Colonic mucosa (tissue), 4 donors: ENCODE data around the gene ATP13A2. TPM values are rescaled to one million over a fixed set of nuclear protein-coding genes. Genes with fewer than 3 reads are reported as not detected.

Experiments used
- DNase-seq: peaks from one replicate; pipeline ENCODE4 v3.0.0-alpha.2; 2020
- H3K27ac ChIP-seq: fragments of 200-600 bp; one replicate; pipeline ENCODE4 v1.8.0; 2021
- H3K27me3 ChIP-seq: fragments of 200-600 bp; one replicate; pipeline ENCODE4 v1.8.0; 2021
- H3K36me3 ChIP-seq: fragments of 200-600 bp; one replicate; pipeline ENCODE4 v1.8.0; 2021
- H3K4me1 ChIP-seq: fragments of 200-600 bp; one replicate; pipeline ENCODE4 v1.8.0; 2021; ENCODE audit warnings: mild to moderate bottlenecking
- H3K4me3 ChIP-seq: fragments of 200-600 bp; one replicate; pipeline ENCODE4 v1.8.0; 2021
- H3K9ac ChIP-seq, 2 donors: one replicate each; pipeline ENCODE4 v1.7.0; 2013; ENCODE audit warnings: control low read depth in 2 of 2, low read depth in 2 of 2, low read length in 2 of 2
- H3K9me3 ChIP-seq: fragments of 200-600 bp; one replicate; pipeline ENCODE4 v1.8.0; 2021
- intact Hi-C: fragments of 100-400 bp; cut with DNase I; formaldehyde crosslinking; loops from one replicate; pipeline ENCODE4 v1.14.1; 2022
- total RNA-seq, 2 donors: library from RNA; stranded (reverse); fragmentation: NEBNext Ultra II Directional in 1 of 2; extraction: Animal tissue kit (Norgen Biotek cat#: 25700) in 1 of 2; gene quantifications; one replicate each; pipeline ENCODE4 v1.2.1, GENCODE V29; 2021
- TF ChIP-seq, protein P1 (sequence below): fragments of 200-600 bp; IDR thresholded peaks from one replicate; pipeline ENCODE4 v1.8.0; 2022; ENCODE audit warnings: antibody characterized with exemption, mild to moderate bottlenecking
- donor health status: healthy.
- donor health status: DM: no; HTN: no; CAD: no.
- donor health status: DM: no; HTN: no; CAD: no.

ATP13A2 gene
- total RNA-seq, 2 donors from 2014 or later = 55.3 to 111 TPM

DNA sequence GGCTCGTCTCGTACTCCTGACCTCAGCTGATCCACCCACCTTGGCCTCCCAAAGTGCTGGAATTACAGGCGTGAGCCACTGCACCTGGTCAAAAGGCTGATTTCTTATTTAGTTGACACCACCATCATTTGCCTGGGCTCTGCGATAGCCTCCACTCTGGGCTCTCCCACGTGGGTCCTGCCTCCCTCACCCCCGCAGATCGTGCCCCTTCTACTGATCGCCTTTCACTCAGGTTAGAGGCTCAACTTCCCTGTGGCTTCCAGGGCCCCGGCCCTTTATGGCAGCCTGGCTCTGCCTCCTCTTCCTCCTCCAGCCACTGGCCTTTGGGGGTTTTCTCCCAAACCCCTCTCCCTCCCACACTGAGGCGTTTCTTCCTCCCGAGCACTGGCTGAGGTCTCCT is 28.8 kb downstream of the ATP13A2 start:
- TF ChIP-seq, protein P1, sequence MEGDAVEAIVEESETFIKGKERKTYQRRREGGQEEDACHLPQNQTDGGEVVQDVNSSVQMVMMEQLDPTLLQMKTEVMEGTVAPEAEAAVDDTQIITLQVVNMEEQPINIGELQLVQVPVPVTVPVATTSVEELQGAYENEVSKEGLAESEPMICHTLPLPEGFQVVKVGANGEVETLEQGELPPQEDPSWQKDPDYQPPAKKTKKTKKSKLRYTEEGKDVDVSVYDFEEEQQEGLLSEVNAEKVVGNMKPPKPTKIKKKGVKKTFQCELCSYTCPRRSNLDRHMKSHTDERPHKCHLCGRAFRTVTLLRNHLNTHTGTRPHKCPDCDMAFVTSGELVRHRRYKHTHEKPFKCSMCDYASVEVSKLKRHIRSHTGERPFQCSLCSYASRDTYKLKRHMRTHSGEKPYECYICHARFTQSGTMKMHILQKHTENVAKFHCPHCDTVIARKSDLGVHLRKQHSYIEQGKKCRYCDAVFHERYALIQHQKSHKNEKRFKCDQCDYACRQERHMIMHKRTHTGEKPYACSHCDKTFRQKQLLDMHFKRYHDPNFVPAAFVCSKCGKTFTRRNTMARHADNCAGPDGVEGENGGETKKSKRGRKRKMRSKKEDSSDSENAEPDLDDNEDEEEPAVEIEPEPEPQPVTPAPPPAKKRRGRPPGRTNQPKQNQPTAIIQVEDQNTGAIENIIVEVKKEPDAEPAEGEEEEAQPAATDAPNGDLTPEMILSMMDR = no peak
- no peak for DNase-seq
- Histone ChIP-seq H3K36me3 (no peaks in the 10 kb centered on the region), H3K27ac (no peak overlapping the region), H3K4me1 (no peaks in the 10 kb centered on the region), H3K27me3 (peaks cover 11% of the 10 kb centered on the region), H3K9ac (no peak overlapping the region), H3K9me3 (no peaks in the 10 kb centered on the region), H3K4me3 (no peak overlapping the region)
- intact Hi-C loops = no loop called here

DNA sequence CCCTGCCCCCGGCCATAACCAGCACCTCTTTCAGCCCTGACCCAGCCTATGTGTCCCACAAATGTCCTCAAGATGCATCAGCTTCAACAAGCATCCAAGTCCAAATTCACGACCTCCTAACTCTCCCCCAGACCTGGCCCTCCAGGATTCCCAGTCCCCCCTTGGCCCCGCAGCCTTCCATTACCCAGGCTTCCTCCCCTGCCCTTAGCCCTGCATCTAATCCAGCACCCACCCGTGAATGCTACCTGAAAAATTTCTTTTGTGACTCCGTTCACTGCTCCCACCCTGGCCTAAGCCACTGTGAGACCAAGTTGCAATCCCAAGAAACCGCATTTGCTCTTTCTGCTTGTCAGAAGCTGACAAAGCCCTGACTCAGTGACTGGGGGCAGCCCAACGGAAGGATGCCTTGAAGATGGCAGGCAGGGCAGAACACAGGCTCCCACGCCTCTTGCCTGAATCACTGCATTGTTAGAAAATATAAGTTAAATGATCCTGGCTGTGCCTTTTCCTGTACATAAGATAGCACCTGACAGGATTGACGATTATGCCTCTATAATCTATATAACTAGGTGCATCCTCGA is 30.4 kb downstream of the ATP13A2 start:
- no peak overlapping the region for H3K4me3 ChIP-seq
- no peaks in the 10 kb centered on the region for H3K4me1 ChIP-seq
- H3K9me3 ChIP-seq = no peaks in the 10 kb centered on the region
- no peak overlapping the region for H3K9ac ChIP-seq
- H3K27me3 ChIP-seq = peaks cover 11% of the 10 kb centered on the region
- intact Hi-C loops = no loop called here
- no peak overlapping the region for H3K27ac ChIP-seq
- TF ChIP-seq, protein P1 = no peak
- H3K36me3 ChIP-seq = no peaks in the 10 kb centered on the region
- no peak for DNase-seq

DNA sequence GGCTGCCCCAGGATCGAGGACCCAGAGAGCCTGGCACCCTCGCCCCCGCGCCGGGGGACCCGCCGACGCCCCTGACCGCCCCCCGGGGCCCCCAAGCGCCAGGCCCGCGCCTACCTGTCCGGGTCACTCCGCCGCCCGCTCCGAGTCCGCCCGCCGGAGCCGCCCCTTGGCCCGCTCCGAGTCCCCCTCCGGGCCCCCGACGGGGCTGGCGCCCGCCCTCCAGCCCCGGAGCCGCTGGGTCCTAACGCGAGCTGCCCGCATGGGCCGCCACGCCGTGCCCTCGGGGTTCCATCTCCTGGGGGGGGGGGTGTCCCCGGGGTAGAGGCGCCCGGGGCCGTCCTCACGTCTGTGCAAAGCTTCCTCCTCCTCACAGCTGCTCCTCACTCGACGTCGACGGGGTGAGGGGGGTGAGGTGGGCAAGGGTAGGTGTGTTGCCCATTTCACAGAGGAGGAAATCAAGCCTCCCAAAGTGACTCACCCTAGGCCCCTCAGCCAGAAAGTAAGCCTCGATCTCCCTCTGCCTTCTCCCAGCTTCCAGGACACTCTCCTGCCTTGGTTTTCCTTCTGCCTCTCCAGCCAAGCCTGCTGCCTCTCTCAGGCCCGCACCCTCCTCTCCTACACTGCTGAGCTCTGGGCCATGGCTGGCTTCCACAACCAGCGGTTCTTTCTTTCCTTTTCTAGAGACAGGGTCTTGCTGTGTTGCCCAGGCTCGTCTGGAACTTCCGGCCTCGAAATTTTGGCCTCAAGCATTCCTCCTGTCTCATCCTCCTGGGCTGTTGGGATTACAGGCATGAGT is 31.1 kb downstream of the ATP13A2 start, which contains the start of gene MFAP2:
Gene MFAP2, minus strand, starts transcription at position 148 of the 796 bp plus-strand sequence. CDS start 2,347 bp downstream, outside the sequence.
- Histone ChIP-seq H3K9me3 (no peaks in the 10 kb centered on the region), H3K36me3 (no peaks in the 10 kb centered on the region), H3K27me3 (peaks cover 11% of the 10 kb centered on the region), H3K4me1 (no peaks in the 10 kb centered on the region), H3K9ac (peak within 1 kb of the TSS in 1 of 2 donors; percentile 24), H3K4me3 (peak within 1 kb of the TSS; percentile 20), H3K27ac (peak within 1 kb of the TSS; percentile 28)
- TF ChIP-seq, protein P1 = no peak
- intact Hi-C loops = no loop called here
- DNase-seq = no peak

DNA sequence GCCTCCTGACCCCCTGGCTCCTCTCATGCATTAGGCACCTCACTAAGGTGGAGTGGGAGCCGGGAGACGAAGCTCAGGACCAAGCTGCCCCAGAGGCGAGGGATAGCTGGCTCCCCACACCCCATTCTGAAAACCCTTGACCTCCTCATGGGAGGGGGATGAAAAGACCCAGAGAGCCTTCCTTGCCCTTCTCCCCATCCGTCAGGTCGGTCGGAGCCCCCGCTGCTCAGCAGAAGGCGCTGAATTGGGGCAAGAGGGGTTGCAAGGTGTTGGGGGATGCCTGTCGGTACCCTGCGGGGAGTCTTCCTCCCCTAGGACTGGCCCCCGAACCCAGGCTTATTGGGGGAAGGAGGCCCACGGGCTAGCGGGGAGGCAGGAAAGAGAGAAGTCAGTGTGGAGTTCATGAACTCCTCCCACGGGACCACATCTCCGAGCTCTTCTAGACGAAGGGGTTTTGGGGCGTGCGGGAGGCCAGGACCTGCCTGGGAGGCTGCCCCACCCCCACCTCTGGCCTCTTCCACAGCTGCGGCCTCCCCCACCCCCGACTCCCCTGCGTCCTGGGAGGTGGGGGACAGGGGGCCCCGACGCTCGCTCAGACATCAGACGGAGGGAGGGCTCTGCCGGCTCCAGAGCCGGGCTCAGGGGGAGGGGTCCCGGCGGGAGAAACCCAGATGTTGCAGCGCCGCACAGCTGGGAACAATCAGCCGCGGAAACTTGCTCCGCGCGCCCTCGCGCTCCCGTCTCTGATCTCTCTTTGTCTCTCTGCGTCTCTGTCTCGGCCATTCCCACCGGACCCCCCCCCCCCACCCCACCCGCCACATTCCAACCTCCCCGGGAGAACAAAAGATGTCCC is 32.0 kb downstream of the ATP13A2 start:
- Histone ChIP-seq H3K9me3 (no peaks in the 10 kb centered on the region), H3K27ac (peak overlapping the region; percentile 28), H3K36me3 (no peaks in the 10 kb centered on the region), H3K4me1 (no peaks in the 10 kb centered on the region), H3K4me3 (peak overlapping the region; percentile 20), H3K9ac (no peak overlapping the region), H3K27me3 (peaks cover 11% of the 10 kb centered on the region)
- TF ChIP-seq, protein P1 = no peak
- no peak for DNase-seq
- intact Hi-C loops = no loop called here
